HT1080 (cell line): ENCODE measurements around the gene SRPK2. TPM values are rescaled to one million over a fixed set of nuclear protein-coding genes. Genes with fewer than 3 reads are reported as not detected.
A peak's percentile ranks its signal among the peaks of the same experiment; 100 is the strongest.
"Not testable (repeated sequence)": the region's sequence is repeated elsewhere in the genome, so short reads cannot be mapped to it uniquely, and the experiment has no call there.

ENCODE experiments used
- DNase-seq: peaks from one replicate; pipeline ENCODE4 v3.0.0-alpha.2; 2015; ENCODE audit warnings: low read depth
- total RNA-seq: library from RNA; depleted of rRNA; stranded (reverse); fragments of >200 nt; shearing (Covaris generic); gene quantifications from 2 replicates; pipeline ENCODE4 v1.2.3, GENCODE V29; 2014

SRPK2 gene
- total RNA-seq, 1 experiment from 2014 or later = 32.0 TPM

DNA sequence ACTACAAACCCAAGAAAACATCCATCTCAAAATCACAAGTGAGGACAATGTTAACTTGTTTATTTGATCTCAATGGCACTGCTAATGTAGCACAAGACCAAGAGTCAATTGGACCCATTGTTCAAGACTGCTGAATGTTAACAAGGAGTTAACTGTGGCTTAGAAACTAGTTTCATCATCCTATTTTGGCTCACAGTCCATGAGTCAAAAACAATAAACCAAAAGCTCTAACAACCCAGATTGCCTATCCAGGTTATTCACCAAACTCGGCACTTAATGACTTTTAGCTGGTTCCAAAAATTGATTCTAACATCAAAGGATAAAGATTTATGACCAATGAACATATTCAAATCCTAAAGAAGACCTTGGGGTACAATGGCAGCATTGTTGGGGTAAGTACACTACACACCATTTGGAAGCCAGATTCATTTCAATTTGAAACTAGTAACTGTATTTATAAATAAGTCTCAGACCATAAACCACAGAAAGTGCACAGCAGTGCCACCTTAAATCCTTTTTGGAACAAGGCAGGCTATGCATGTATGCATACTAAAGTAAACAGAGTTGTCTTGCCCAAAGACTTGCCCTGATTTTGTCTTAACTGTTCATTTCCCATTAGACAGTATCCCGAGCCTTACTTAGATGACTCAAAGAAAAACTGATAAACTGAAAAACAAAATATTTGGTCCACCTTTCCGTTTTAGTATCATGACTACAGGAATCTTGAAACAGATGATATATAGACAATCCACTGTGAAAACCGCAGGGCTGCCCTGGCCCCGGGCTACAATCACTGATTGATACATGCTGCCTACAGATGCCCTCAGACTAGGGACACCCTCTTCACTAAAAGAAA, 84.5 kb downstream of the SRPK2 start:
- DNase-seq = peak; percentile 54

GRCh38 chr7:105300587-105300986, 88.1 kb downstream of the SRPK2 start:
- DNase-seq = not testable (repeated sequence)

DNA sequence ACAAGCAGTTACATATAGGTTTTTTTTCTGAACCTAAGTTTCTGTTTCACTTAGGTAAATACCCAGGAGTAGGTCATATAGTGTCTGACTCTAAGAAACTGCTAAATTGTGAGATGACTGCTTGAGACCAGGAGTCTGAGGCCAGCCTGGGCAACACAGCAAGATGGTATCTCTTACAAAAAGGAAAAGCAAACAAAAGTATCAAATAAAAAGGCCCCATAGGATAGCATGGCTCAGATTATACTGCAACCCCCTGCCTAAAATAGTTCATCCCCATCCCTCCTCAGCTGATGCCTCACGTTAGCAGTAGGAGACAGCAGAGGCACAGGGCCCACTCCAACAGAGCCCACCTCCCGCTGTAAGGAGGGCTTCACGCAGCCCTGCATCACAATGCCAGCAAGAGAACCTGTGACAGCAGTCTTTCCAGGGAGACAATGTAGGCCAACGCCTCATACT, 90.3 kb downstream of the SRPK2 start:
- DNase-seq = no peak

DNA sequence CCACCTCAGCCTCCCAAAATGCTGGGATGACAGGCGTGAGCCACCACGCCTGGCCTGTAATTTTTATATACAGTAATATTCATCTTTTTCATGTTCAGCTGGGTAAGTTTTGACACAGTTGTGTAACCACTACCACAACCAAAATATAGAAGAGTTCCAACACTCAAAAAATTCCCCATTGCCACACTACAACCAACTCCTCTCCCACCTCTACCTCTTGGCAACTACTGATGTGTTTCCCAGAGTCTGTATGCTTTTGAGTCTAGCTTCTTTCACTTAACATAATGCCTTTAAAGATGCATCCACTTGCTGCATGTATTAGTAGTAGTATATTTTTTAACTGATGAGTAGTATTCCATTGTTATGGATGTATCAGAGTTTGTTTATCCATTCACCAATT, 90.7 kb downstream of the SRPK2 start:
- DNase-seq = no peak

DNA sequence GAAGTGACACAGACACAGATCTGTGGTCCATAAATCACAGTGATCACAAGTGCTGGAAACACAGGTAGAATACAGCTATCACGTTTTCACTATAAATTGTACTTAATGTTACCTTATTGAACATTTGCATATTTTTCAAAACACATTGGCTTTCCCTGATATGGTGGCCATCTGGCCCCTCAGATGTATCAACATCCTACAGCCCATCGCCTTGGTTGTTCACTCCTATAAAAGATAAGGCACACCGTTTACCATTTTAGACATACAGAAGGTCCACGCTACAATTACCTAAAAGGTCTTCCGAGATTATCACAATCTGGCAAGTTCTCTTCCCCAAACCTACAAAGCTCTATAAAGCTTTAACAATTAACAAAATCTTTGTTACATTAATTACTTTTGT, 91.4 kb downstream of the SRPK2 start:
- no peak for DNase-seq

DNA sequence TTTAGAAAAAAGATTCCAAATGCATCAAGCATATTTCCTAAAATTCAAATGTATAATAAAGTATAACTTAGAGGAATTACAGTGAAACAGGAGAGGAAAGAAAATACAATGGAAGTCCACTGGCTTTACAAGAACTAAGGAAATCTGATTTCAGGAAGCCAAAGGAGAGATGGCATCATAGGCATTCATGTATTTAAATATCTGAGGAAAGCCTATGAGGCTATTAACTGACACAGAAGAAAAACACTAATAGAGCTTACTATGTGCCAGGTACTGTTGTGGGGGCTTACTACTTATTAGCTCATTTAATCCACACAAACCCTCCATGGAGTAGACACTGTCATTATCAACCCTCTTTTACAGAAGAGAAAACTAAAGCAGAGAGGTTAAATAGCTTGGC, 92.2 kb downstream of the SRPK2 start:
- no peak for DNase-seq

DNA sequence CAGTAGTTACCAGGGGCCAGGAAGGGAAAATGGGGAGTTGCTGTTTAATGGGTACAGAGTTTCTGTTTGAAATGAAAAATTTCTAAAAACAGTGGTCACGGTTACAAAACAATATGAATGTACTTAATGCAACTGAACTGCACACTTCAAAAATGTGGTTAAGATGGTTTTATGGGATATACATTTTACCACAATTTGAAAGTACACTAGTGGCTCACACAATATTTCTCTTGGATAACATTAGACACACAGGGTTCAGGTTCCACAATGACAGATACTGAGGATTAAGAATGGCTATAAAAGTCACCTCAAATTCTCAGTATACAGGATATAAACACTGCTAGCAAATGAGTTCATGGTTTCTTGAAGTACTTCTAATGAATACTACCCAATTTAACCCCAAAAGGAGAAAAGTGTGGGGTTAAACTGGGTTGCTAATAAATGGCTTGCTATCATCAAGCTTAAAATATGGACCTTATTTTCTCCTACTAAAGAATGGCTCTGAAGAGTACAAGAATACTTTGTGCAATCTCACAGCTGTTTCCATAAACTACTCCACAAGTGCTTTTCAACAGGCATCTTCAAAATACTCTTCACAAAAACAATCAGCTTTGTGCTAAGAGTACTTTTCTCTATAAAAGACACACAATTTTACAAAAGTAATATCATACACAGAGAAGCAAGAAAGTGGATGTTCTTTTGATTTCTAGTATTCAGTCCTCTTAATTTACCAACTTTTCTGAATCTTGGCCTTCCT, 92.9 kb downstream of the SRPK2 start:
- DNase-seq = no peak

GRCh38 chr7:105294482-105294881, 94.2 kb downstream of the SRPK2 start:
- not testable (repeated sequence) for DNase-seq

DNA sequence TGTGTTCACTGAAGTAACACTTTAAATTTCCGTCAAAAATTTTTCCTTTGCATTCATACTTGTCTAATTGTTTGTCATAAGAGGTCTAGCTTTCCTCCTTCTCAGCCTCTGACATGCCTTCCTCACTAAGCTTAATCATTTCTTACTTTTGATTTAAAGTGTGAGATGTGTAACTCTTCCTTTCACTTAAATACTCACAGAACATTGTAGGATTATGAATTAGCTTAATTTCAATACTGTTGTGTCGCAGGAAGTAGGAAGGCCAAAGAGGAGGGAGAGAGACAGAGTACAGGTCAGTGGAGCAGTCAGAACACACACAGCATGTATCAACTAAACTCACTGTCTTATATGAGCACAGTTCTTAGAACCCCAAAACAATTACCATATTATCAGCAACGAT, 99.0 kb downstream of the SRPK2 start:
- DNase-seq = no peak

- no peak for DNase-seq
These were observed 102.3 kb downstream of the SRPK2 start for GRCh38 chr7:105286441-105286840.

GRCh38 chr7:105285118-105285874, 103.4 kb downstream of the SRPK2 start:
- no peak for DNase-seq

DNA sequence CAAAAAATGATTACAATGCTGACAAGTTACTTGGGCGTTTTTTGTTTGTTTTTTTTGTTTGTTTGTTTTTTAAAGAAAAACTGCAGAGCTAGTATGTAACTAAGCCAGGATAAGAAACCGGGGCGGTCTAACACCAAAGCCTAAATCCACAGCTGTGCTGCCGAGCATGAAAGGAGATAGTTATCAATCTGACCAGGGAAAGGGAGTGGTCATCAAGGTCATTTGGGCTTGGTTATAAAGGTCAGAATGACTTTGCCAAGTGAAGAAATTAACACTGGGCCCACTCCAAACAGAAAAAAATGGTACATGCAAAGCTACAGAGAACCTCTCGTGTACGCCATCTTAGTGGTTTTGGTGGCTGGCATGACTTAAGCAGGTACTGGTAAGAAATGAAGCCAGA, 104.7 kb downstream of the SRPK2 start:
- no peak for DNase-seq

GRCh38 chr7:105281966-105282365, 106.8 kb downstream of the SRPK2 start:
- DNase-seq = no peak

DNA sequence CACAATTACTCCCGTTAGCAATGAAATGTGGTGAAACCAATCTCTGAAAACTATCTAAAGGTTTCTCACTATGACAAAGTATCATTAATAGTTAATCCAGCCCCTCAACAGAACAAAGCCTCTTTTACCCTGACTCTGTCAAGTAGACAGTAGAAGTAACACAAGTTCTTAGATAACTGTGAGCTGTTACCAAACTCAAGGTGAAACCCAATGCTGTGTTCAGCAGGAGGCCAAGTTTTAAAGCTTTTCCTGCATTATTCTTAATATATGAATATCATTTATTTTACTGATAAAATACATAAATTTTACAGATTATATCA, 109.1 kb downstream of the SRPK2 start:
- DNase-seq = no peak

- no peak for DNase-seq
These were observed 109.6 kb downstream of the SRPK2 start for GRCh38 chr7:105278973-105279687.

GRCh38 chr7:105278565-105278964, 110.2 kb downstream of the SRPK2 start:
- DNase-seq = no peak

GRCh38 chr7:105277341-105277740, 111.4 kb downstream of the SRPK2 start:
- peak; percentile 29 for DNase-seq

DNA sequence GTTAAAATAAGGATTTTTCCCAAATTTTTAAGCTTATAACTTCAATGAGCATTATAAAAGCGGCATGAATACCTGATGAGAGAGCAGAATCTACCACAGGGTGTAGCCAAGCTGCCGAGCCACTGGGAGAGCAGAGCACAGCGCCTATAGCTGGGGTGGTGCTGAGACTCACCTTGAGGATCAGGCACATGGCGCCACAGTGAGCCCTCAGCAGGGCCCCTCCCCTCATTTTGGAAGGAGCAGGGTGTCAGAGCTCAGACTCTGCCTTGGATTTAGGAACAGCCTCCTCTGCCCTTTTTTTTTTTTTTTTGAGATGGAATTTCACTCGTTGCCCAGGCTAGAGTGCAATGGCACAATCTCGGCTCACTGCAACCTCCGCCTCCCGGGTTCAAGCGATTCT, 118.6 kb downstream of the SRPK2 start:
- DNase-seq = no peak

GRCh38 chr7:105269397-105269796, 119.3 kb downstream of the SRPK2 start:
- no peak for DNase-seq

- DNase-seq = peak; percentile 57
These were observed 120.0 kb downstream of the SRPK2 start for GRCh38 chr7:105268511-105269392.
